Activated CD4-positive, alpha-beta T cell treated with anti-CD3 and anti-CD28 coated beads, Interleukin-2, amount 50 U/mL, for 1 hour (primary cell): ENCODE results near the gene CCDC183.
"Not testable (repeated sequence)": the region's sequence is repeated elsewhere in the genome, so short reads cannot be mapped to it uniquely, and the experiment has no call there.

Experiments
- DNase-seq: peaks from one replicate; pipeline ENCODE4 v3.0.0-alpha.2; 2020

Gene CCDC183

GRCh38 chr9:136785565-136786355, 10.4 kb upstream of the CCDC183 start:
- not testable (repeated sequence) for DNase-seq

DNA sequence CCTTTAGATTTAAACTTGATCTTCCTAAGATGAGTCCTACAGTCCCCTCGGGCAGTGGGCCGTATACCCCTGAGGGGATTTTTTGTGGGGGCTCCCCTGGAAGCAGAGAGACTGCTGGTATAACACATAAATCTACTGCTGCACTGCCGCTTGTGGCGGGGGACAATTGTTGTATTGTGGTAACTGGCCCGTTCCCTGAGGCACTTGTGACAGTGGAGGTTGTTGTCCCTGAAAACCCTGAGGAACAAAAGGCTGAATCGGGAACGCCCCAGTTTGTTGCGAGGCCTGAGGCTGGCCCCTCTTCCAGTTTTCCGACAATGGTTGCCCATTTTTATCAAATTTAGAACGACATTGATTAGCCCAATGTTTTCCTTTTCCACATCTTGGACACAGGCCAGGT, 9.7 kb upstream of the CCDC183 start:
- DNase-seq: no peak

GRCh38 chr9:136786983-136787382, 9.2 kb upstream of the CCDC183 start:
- DNase-seq: not testable (repeated sequence)

DNA sequence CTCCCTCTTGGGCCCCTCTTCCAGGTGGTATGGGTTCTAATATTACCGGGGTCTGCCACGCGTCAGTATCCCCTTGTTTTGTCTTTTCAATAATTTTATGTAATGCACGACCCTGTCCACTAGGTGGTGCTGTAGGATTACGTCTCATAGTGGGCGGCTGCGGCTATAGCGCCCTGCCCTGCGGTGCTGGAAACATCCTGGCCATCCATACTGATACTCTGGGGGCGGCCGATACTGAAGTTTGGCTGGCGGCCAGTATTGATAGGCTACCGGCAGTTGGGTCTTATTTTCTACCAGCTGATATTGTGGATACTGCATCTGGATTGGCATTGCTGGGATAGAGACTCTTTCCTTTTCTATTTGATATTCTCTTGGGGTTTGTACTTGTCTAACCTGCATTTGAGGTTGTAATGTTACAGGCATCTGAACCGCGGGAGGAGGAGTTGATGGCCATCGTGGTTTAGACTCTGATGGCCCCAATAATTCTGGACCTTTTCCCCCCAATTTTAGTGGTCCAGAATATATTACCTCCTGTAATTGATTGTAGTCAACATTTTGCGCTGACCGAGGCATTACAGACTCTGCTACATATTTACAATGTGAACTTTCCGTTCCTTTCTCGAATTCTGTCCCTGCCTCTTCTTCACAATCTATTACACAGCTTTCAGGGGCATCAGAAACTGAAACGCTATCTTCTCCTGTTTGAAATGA, 8.3 kb upstream of the CCDC183 start:
- DNase-seq: peak; percentile 58

DNA sequence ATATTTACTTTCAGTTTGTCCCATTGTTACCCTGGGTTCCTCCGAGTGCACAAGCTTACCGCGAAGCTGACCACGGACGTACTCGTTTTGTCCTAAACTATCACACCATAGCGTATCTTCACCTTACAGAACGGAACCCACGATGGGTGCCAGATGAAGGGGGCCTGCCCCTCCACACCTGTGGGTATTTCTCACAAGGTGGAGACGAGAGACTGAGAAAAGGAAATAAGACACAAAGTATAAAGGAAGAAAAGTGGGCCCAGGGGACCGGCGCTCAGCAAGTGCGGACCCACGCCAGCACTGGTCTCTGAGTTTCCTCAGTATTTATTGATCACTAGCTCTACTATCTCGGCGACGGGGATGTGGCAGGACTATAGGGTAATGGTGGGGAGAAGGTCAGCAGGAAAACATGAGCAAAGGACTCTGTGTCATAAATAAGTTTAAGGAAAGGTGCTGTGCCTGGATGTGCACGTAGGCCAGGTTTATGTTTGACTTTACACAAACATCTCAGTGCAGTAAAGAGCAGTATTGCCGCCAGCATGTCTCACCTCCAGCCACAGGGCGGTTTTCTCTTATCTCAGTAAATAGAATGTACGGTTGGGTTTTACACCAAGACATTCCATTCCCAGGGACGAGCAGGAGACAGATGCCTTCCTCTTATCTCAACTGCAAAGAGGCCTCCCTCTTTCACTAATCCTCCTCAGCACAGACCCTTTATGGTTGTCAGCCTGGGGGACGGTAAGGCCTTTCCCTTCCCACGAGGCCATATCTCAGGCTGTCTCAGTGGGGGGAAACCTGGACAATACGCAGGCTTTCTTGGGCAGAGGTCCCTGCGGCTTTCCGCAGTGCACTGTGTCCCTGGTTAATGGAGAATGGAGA, 7.3 kb upstream of the CCDC183 start:
- not testable (repeated sequence) for DNase-seq

DNA sequence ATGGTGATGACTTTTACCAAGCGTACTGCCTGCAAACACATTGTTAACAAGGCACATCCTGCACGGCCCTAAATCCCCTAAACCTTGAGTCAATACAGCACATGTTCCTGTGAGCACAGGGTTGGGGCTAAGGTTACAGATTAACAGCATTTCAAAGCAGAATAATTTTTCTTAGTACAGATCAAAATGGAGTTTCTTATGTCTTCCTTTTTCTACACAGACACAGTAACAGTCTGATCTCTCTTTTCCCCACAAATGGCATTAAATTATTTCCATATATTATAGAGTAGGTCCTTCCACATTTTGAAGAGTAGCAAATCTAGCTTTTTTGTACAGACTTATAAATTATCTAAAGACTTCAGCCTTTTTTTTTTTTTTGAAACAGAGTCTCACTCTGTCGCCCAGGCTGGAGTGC, 6.6 kb upstream of the CCDC183 start:
- no peak for DNase-seq

DNA sequence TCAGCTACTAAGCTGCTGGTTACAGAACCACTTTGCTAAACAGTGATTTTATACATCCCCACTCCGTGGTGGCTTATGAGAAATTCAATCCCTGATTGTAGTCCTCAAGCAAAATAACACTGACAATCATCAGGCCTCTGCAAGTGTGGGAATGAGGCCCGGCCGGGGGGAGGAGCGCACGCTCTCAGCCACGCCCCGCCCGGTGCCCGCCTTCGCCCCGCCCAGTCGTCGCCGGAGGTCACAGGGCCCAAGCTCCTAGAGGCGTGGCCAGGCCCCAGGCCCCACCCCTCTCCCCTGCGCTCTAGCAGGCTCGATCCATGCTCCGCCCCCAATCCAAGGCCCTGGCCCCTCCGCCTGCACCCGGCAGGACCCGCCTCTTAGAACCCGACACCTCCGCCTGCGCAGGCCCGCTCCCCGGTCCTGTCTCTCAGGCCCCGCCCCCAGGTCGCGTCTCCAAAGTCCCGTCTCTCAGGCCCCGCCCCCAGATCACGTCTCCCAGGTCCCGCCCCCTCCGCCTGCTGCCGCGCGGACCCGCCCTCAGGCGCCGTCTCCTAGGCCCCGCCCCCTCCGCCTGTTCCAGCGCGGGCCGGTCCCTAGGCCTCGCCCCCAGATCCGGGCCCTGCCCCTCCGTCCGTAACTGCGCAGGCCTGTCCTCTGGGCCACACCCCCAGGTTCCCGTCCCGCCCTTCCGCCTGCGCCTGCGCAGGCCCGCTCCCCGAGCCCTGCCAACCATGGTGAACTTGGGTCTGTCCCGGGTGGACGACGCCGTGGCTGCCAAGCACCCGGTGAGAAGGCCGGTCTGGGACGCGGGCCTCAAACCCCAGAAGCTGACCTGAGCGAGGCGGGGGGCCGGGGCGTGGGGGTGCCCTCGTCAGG, 5.3 kb upstream of the CCDC183 start, which contains the start of gene TMEM141:
Gene TMEM141 (plus strand): TSS at position 705 of the 876 bp plus-strand sequence. CDS start 27 bp downstream, at position 732.
- peak; percentile 100 for DNase-seq

- DNase-seq: peak; percentile 66
Measured at GRCh38 chr9:136791516-136792276, 4.4 kb upstream of the CCDC183 start.

GRCh38 chr9:136792321-136793085, 3.6 kb upstream of the CCDC183 start:
- DNase-seq: no peak

DNA sequence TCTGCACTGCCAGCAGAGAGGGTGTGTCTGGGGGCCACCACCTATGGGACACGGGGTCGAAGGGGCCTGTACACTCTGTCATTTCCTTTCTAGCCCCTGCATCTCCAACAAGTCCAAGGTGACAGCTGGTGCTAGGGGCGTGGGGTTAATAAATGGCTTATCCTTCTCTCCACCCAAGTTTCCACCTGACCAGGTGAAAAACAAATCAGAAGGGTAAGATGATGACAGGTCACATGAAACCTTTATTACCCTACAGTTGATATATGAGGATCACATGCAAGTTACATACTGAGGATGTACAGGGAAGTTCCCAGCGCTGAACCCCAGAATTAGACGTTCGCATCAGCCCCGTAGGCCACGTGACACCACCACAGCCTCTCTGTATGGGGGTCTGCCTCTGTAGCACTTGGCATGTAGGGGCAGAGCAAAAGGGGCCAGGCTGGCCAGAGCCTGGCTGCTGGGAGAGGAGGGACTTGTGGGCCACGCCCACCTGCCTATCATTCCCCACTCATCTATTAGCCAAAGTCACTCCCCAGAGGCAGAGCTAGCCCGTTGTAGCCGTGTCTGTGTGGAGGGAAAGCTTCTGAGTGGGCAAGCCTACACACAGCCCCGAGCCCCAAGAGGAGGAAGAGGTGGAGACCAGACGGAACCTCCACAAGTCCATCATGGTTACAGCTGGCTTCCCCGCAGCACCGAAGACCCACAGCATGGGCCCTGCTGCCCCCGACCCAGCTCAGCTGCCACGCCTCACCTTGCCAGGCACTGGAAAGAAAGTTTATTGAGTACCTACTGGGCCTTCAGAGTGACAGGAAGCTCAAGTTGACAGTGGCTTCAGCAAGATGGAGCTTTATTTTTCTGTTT, 2.8 kb upstream of the CCDC183 start:
- DNase-seq: no peak

DNA sequence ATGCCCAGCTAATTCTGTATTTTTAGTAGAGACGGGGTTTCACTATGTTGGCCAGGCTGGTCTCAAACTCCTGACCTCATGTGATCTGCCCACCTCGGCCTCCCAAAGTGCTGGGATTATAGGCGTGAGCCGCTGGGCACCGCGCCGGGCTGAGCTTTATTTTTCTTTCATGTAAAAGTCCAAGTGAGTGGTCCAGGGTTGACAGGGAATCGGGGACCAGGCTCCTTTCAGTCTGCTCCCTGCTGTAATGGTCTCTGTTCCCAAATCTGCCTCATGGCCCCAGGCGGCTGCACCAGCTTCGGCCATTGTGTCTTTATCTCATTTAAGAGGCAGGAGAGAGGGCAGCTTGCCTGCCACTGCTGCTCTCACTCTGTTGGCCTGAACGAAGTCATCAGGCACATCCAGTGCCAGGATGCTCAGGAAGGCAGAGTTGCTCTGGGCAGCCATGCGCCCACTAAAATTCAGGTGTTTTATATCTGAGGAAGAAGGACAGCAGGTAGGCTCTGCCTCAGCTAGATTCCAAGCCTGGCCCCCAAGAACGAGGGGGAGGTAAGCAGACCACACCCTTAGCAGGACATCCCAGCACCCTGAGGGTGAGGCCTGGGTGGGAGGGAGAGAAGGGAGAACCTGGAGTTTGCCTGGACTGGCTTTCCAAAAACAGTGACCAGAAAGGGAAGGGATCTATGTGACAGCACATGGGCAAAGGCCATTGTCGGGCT, 1.7 kb upstream of the CCDC183 start:
- no peak for DNase-seq

DNA sequence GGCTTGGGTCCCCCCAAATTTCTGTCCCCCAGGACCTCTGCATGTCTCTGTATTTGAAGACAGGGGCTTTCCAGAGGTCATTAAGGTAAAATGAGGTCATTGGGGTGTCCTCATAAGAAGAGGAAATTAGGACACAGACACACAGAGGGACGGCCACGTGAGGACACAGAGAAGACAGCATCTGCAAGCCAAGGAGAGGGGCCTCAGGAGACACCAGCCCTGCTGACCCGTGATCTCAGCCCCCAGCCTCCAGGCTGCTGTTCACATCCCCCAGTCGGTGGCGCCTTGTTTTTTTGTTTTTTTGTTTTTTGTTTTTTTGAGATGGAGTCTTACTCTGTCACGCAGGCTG, 1.2 kb upstream of the CCDC183 start:
- no peak for DNase-seq

DNA sequence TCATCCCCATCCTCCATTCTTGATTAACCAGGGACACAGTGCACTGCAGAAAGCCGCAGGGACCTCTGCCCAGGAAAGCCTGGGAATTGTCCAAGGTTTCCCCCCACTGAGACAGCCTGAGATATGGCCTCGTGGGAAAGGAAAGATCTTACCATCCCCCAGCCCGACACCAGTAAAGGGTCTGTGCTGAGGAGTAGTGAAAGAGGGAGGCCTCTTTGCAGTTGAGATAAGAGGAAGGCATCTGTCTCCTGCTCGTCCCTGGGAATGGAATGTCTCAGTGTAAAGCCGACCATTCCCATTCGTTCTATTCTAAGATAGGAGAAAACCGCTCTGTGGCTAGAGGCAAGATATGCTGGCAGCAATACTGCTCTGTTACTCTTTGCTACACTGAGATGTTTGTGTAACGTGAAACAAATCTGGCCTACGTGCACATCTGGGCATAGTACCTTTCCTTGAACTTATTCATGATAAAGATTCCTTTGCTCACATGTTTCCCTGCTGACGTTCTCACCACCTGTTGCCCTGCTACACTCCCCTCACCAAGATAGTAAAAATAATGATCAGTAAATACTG, 723 bp downstream of the CCDC183 start:
- DNase-seq: not testable (repeated sequence)

DNA sequence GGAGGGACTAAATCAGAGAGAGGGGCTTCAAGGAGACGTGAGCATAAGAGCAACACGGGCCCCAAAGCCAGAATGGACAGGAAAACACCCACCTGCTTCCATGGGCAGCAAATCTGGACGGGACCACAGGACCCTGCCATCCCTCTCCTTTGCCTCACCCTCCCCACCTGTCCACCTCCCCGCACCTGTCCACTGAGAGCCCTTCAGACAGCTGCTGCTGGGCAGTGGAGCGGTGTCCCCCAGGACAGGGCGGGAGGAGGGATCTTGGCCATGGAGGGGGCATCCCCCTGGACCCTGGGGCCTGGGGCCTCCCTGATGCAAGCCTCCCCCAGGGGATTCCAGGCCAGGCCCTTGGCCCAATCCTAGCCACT, 2.6 kb downstream of the CCDC183 start:
- no peak for DNase-seq

GRCh38 chr9:136799079-136799853, 3.1 kb downstream of the CCDC183 start:
- DNase-seq: no peak

GRCh38 chr9:136799854-136800657, 3.9 kb downstream of the CCDC183 start:
- peak; percentile 88 for DNase-seq

DNA sequence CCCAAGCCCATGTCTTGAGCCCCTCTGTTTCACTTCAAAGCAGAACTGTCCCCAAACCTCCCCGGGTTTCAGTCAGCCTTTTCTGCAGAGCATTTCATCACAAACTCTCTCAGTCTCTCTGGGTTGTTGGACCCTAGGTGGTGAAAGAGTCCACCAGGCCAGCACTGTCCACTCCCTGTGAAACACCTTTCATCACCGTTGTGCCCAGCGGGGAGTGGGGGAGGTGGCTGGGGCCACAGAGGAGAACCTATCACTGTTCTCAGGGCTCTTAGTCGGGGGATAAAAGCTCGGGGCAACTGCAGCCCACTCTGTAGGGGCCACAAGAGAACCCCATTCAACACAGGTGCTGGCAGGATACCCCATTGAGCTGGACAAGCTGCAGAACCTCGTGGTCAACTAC, 6.2 kb downstream of the CCDC183 start:
- DNase-seq: no peak
